Esophagus muscularis mucosa (tissue), 3 donors: ENCODE measurements around the gene TUBA4A.

Experiments used
- CTCF ChIP-seq, 3 experiments: fragments of 200-600 bp in 2 of 3; fragments of 450-650 bp in 1 of 3; sonication (generic) in 2 of 3; IDR thresholded peaks; one replicate each; pipeline ENCODE4 v1.5.1; 2017 to 2019; ENCODE audit warnings: antibody characterized with exemption in 3 of 3, mild to moderate bottlenecking in 2 of 3, moderate library complexity in 1 of 3
- POLR2A ChIP-seq: fragments of 450-650 bp; IDR thresholded peaks from one replicate; pipeline ENCODE4 v1.6.1; 2017; ENCODE audit warnings: antibody characterized with exemption, moderate library complexity, mild to moderate bottlenecking, low read depth

- TF ChIP-seq CTCF (IDR thresholded peaks at IDR 0.05) (no peak), POLR2A (no peak)
These were observed 8.9 kb downstream of the TUBA4A start for GRCh38 chr2:219244789-219245147.
